Effector memory CD4-positive, alpha-beta T cell (primary cell): ENCODE data around the gene GNL1.

Experiments used
- DNase-seq, 3 donors: peaks; one replicate each; pipeline ENCODE4 v3.0.0-alpha.2; 2020
- H3K27ac ChIP-seq: 2 replicates; pipeline ENCODE4 v1.7.0; 2013; ENCODE audit warnings: mild to moderate bottlenecking, low read length, moderate library complexity; ENCODE audit not compliant: insufficient read depth, poor library complexity, severe bottlenecking
- H3K27me3 ChIP-seq: replicated peaks from 2 replicates; pipeline ENCODE4 v1.7.0; 2013; ENCODE audit warnings: mild to moderate bottlenecking, low read length; ENCODE audit not compliant: insufficient read depth, control insufficient read depth, poor library complexity, severe bottlenecking
- H3K36me3 ChIP-seq: 2 replicates; pipeline ENCODE4 v1.7.0; 2013; ENCODE audit warnings: mild to moderate bottlenecking, low read length, moderate library complexity; ENCODE audit not compliant: control insufficient read depth, insufficient read depth
- H3K4me1 ChIP-seq: 2 replicates; pipeline ENCODE4 v1.7.0; 2013; ENCODE audit warnings: low read length, mild to moderate bottlenecking; ENCODE audit not compliant: control insufficient read depth, insufficient read depth, poor library complexity, severe bottlenecking
- H3K4me3 ChIP-seq: 2 replicates; pipeline ENCODE4 v1.7.0; 2013; ENCODE audit warnings: low read length, low read depth, mild to moderate bottlenecking; ENCODE audit not compliant: insufficient read depth, poor library complexity, severe bottlenecking
- H3K9me3 ChIP-seq: 2 replicates; pipeline ENCODE4 v1.7.0; 2013; ENCODE audit warnings: mild to moderate bottlenecking, low read length, moderate library complexity; ENCODE audit not compliant: control insufficient read depth

Gene GNL1

DNA sequence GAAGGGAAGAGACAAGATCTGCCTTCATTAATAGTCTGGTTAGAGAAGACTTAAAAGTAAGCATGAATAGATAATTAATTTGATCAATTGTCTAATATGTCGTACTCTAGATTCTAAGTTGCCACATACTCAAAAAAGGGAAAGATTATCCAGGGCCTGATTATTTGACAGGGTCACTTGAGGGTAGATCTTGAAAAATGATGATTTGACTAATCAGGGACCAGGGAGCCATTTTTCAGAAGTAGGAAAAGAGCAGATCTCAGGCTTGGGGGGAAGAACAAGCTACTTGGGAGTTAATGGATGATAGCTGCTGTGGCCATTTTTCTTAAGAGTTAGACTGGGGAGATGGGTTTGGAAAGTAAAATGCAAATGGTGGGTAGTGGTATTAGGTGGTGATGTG, 36.0 kb upstream of the GNL1 start:
- H3K9me3 ChIP-seq: no peaks in the 10 kb centered on the region
- peaks cover 45% of the 10 kb centered on the region for H3K36me3 ChIP-seq
- no peaks in the 10 kb centered on the region for H3K4me1 ChIP-seq
- no peak overlapping the region for H3K4me3 ChIP-seq
- H3K27ac ChIP-seq: no peak overlapping the region
- no peaks in the 10 kb centered on the region for H3K27me3 ChIP-seq
- DNase-seq: no peak

DNA sequence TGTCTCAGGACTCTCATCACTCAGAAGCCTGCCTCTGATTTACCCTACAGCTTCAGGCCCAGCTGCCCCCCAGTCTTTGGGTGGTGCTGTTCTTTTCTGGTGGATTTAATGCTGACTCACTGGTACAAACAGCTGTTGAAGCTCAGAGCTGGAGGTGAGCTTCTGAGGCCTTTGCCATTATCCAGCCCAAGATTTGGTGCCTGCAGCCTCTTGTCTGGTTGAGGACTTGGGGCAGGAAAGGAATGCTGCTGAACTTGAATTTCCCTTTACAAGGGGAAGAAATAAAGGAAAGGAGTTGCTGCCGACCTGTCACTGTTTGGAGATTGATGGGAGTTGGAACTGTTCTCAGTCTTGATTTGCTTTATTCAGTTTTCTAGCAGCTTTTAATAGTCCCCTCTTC, 34.7 kb upstream of the GNL1 start:
- no peak for DNase-seq

DNA sequence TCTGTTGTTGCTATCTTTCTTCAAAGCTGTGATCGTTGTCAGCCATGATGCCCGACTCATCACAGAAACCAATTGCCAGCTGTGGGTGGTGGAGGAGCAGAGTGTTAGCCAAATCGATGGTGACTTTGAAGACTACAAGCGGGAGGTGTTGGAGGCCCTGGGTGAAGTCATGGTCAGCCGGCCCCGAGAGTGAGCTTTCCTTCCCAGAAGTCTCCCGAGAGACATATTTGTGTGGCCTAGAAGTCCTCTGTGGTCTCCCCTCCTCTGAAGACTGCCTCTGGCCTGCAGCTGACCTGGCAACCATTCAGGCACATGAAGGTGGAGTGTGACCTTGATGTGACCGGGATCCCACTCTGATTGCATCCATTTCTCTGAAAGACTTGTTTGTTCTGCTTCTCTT, 34.2 kb upstream of the GNL1 start:
- no peak for DNase-seq
- Histone ChIP-seq H3K27me3 (no peaks in the 10 kb centered on the region), H3K36me3 (peaks cover 62% of the 10 kb centered on the region), H3K9me3 (no peaks in the 10 kb centered on the region), H3K4me1 (no peaks in the 10 kb centered on the region), H3K4me3 (no peak overlapping the region), H3K27ac (no peak overlapping the region)

More for the DNA sequence above, 34.7 kb upstream of the GNL1 start:
- H3K36me3 ChIP-seq: peaks cover 57% of the 10 kb centered on the region
- H3K27ac ChIP-seq: no peak overlapping the region
- no peaks in the 10 kb centered on the region for H3K4me1 ChIP-seq
- H3K27me3 ChIP-seq: no peaks in the 10 kb centered on the region
- H3K4me3 ChIP-seq: no peak overlapping the region
- no peaks in the 10 kb centered on the region for H3K9me3 ChIP-seq

DNA sequence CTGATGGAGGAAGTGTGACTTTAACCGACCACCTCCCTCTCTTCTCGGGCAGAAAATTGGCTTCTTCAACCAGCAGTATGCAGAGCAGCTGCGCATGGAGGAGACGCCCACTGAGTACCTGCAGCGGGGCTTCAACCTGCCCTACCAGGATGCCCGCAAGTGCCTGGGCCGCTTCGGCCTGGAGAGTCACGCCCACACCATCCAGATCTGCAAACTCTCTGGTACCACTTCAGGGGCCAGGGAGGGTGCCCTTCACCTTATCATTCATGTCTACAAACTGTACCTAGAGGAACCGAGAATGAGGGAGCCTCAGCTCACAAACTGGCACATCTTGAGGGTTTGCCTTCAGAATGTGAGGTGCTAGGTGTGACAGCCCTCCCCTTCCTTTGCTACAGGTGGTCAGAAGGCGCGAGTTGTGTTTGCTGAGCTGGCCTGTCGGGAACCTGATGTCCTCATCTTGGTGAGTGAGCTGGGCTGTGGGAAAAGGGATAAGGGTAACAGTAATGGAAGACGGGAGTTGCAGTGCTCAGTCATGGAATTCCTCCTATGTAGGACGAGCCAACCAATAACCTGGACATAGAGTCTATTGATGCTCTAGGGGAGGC, 33.6 kb upstream of the GNL1 start:
- Histone ChIP-seq H3K4me3 (no peak overlapping the region), H3K27ac (no peak overlapping the region), H3K36me3 (peaks cover 69% of the 10 kb centered on the region), H3K27me3 (no peaks in the 10 kb centered on the region), H3K4me1 (no peaks in the 10 kb centered on the region), H3K9me3 (no peaks in the 10 kb centered on the region)
- no peak for DNase-seq

DNA sequence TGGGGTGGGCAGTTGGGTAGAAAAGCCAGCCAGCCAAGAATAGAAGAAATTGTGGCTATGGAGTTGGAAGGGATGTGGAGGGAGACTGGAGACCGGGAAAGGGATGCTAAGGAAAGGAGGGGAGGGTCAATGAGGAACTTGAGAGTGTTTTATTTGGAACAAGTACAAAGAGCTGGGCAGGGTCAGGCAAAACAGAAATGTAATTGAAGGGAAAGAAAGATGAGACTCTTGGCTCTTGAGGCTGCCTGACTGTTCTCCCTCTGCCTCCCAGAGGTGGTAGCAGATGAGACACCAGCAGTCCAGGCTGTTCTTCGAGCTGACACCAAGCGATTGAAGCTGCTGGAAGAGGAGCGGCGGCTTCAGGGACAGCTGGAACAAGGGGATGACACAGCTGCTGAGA, 27.6 kb upstream of the GNL1 start:
- Histone ChIP-seq H3K27ac (no peak overlapping the region), H3K36me3 (peaks cover 89% of the 10 kb centered on the region), H3K9me3 (no peaks in the 10 kb centered on the region), H3K4me1 (no peaks in the 10 kb centered on the region), H3K27me3 (no peaks in the 10 kb centered on the region), H3K4me3 (no peak overlapping the region)
- DNase-seq: no peak

DNA sequence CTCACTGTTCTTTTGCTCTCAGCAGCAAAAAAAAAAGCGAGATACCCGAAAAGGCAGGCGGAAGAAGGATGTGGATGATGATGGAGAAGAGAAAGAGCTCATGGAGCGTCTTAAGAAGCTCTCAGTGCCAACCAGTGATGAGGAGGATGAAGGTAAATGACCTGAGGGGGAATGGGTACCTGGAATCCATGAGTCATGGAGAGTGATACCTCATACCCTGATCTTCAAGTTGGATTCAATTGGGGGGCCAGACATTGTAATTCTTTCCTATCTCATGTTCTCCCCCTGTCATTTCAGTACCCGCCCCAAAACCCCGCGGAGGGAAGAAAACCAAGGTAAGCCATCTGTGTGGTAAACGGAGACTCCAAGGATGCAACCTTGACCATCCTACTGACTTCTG, 21.8 kb upstream of the GNL1 start:
- Histone ChIP-seq H3K9me3 (no peaks in the 10 kb centered on the region), H3K27me3 (no peaks in the 10 kb centered on the region), H3K36me3 (peaks cover 63% of the 10 kb centered on the region), H3K4me3 (no peak overlapping the region), H3K27ac (no peak overlapping the region), H3K4me1 (peaks cover 2% of the 10 kb centered on the region)
- DNase-seq: no peak

DNA sequence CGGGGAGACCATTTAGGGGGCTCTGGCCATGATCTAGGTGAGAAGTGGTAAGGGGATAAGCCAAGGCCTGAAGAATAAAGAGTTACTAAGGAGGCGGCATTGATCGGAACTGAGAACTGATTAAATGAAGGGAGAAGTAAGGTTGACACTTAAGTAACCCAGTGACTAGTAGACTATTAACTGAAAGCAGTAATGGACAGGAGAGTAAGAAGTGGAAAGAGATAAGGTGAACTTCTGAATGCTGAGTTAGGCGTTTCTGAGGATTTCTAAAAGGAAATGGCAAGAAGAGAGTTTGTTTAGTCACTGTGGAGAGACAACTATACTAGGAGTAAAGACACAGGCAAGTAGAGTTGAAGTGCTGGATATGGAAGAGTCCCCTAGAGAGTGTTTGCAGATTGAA, 16.8 kb upstream of the GNL1 start:
- Histone ChIP-seq H3K36me3 (peaks cover 17% of the 10 kb centered on the region), H3K9me3 (no peaks in the 10 kb centered on the region), H3K27me3 (no peaks in the 10 kb centered on the region), H3K27ac (no peak overlapping the region), H3K4me3 (no peak overlapping the region), H3K4me1 (peaks cover 22% of the 10 kb centered on the region)
- no peak for DNase-seq

DNA sequence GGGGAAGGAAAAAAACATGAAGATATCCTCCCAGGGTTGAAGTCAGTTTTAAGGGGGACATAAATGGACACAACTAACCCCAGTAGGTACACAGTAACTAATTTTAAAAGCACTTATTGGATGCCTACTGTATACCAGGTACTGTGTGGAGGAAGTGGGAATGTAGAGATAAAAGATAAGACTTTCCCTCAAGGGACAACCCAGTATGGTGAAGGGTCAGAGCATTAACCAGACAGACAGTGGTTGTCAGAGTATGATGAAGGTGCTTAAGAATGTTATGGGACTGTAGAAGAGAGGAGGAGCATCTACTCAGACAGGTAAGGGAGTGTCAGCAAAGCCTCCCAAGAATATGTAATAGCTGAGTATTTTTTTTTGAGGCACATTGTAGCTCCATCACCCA, 15.9 kb upstream of the GNL1 start:
- Histone ChIP-seq H3K27ac (peak overlapping the region; percentile 95), H3K4me1 (peaks cover 22% of the 10 kb centered on the region), H3K27me3 (no peaks in the 10 kb centered on the region), H3K36me3 (peaks cover 7% of the 10 kb centered on the region), H3K9me3 (no peaks in the 10 kb centered on the region), H3K4me3 (peak overlapping the region; percentile 81)
- DNase-seq: no peak

DNA sequence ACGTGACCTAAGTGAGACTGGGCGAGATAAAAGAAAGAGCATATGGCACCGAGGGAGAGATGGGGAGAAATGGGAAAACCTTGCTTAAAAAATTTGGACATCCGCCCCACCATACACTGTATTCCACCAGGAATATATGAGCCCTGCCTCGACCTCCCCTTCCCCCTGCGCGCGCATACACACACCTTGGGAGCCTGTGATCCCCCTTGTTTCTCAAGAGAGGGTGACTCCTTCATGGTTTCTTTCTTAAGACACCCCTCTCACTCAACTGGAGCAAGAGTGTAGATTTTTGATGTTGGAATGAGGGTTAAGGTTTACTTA, 15.4 kb upstream of the GNL1 start:
- no peak for DNase-seq
- Histone ChIP-seq H3K4me1 (peaks cover 22% of the 10 kb centered on the region), H3K27me3 (no peaks in the 10 kb centered on the region), H3K36me3 (peaks cover 3% of the 10 kb centered on the region), H3K27ac (peak overlapping the region; percentile 95), H3K4me3 (peak overlapping the region; percentile 81), H3K9me3 (no peaks in the 10 kb centered on the region)

DNA sequence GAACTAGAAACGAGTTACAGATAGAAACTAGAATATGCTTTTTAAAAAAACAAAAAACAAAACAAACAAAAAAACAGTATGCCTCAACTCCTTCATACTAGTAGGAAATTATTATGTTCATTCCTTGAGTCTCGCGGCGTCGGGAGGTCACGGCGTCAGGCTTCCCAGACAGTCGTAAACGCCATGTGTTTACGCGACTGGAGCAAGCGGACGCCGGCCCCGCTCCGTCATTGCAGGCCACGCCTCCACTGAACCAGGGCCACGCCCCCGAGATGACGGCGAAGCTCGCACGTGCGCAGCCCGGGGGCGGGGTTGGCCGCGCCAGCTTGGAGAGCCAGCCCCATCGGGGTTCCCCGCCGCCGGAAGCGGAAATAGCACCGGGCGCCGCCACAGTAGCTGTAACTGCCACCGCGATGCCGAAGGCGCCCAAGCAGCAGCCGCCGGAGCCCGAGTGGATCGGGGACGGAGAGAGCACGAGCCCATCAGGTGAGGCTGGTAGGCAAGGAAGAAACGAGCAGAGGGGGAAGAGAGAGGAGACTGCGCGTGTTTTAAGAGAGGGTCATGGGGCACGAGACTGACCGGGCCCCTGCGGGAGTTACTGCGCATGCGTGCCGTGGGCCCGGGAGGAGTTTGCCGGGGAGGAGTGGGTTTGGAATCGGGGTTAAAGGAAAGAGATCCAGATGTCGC, 14.9 kb upstream of the GNL1 start, which contains the start of gene ABCF1:
ABCF1 (plus strand) TSS at position 368 of the 687 bp plus-strand sequence; CDS start at position 414, 46 bp downstream.
- peak; percentile 99 for DNase-seq
- Histone ChIP-seq H3K27me3 (no peaks in the 10 kb centered on the region), H3K27ac (peak within 1 kb of the TSS; percentile 95), H3K9me3 (no peaks in the 10 kb centered on the region), H3K4me3 (peak within 1 kb of the TSS; percentile 81), H3K36me3 (no peaks in the 10 kb centered on the region), H3K4me1 (peaks cover 22% of the 10 kb centered on the region)
